GDM1 (cell line): ENCODE results near the gene HBQ1.
A peak's percentile ranks its signal among the peaks of the same experiment; 100 is the strongest.
"Not testable (repeated sequence)": the region's sequence is repeated elsewhere in the genome, so short reads cannot be mapped to it uniquely, and the experiment has no call there.

ENCODE experiments used
- DNase-seq: peaks from one replicate; lab custom pipeline; 2025; lab: John Stamatoyannopoulos, UW

The HBQ1 gene

DNA sequence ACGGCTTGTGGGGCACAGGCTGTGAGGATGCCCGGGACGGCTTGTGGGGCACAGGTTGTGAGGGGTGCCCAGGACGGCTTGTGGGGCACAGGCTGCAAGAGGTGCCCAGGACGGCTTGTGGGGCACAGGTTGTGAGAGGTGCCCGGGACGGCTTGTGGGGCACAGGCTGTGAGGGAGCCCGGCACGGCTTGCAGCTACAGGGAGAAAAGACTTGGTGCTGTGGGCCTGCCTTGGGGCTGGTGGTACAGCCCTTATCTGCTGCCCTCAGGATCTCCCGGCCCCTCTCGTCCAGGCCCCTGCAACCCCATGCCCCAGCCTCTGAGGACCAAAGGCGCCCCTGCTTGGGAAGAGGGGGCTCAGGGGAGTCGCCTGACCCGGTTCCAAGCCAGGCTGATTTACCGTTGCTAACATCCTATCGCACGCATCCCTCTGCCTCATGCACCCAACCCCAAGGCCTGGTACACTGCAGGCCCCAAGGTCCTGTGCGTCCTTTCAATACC lies 19.5 kb upstream of the HBQ1 start:
- DNase-seq, result no peak

DNA sequence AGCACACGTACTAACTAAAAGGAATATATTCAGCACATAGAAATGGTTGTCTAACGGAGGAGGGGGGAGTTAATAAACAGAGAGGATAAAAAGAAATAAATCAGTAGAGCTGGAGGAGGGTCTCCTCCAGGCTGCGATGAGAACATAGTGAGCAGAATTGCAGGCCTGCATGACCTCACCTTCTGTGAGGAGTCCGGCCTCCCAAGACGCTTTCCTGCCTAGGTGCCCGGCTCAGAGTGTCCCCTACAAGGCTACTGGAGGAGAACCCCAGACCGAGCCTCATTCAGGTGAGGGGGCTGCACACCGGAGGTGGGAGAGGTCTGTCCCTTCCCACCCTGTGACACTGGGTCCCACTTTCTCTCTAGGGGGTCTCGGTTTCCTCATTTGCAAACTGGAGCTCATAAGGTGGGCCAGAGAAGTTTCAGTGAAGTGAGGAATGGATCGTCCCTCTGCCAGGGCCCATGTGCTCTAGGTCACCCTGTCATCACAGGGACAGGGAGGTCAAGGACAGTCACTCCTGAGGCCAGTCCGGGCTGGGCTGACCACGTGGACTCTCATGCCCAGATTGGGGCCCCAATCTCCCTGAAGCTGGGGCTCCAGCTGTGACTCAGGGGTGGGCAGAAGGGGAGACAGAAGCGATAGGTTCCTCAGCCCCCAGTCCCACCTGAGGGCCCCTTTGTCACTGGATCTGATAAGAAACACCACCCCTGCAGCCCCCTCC lies 17.8 kb upstream of the HBQ1 start:
- no peak for DNase-seq

DNA sequence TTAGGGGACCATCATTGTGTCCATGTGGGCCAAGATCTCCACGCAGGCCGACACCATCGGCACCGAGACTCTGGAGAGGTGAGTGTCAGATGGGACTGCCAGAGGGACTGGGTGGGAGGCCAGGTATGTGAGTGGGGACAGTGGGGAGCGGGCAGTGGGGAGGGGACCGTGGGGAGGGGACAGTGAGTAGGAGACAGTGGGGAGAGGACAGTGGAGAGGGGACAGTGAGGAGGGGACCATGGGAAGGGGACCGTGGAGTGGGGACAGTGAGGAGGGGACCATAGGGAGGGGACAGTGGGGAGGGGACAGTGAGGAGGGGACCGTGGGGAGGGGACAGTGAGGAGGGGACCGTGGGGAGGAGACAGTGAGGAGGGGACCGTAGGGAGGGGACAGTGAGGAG lies 17.1 kb upstream of the HBQ1 start:
- not testable (repeated sequence) for DNase-seq

DNA sequence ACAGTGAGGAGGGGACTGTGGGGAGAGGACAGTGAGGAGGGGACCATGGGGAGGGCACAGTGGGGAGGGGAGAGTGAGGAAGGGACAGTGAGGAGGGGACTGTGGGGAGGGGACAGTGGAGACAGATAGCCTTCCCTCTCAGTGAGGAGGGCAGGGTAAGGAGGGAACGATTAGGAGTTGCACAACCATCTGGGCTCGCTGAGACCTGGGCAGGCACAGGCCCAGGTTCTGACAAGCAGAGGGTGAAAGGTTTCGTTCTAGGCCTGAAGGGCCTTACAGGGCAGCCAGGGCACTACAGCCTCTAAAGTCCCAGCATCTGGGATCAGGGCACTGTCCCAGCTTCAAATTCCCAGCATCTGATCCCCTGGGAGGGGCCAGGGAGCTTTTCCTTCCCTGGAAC lies 16.6 kb upstream of the HBQ1 start:
- not testable (repeated sequence) for DNase-seq

DNA sequence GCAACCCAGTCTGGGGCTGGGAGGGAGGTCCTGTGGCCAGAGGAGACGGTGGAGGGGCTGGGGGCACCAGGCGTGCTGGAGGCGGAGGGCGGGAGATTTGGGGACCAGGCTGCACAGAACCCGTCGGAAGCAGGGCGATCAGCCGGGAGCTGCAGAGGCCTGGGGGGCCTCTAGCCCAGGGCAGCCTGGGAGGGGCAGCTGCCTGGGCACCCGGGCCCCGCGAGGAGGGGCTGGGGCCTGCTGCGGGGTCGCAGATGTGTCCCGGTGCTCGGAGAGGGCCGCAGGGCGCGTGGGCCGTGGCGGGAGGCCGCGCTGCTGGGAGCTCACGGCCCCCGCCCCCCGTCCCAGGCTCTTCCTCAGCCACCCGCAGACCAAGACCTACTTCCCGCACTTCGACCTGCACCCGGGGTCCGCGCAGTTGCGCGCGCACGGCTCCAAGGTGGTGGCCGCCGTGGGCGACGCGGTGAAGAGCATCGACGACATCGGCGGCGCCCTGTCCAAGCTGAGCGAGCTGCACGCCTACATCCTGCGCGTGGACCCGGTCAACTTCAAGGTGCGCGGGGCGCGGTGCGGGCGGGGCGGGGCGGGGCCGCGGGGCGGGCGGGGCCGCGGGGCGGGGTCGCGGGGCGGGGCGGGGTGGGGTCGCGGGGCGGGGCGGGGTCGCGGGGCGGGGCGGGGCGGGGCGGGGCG lies 16.0 kb upstream of the HBQ1 start:
- DNase-seq, result not testable (repeated sequence)

DNA sequence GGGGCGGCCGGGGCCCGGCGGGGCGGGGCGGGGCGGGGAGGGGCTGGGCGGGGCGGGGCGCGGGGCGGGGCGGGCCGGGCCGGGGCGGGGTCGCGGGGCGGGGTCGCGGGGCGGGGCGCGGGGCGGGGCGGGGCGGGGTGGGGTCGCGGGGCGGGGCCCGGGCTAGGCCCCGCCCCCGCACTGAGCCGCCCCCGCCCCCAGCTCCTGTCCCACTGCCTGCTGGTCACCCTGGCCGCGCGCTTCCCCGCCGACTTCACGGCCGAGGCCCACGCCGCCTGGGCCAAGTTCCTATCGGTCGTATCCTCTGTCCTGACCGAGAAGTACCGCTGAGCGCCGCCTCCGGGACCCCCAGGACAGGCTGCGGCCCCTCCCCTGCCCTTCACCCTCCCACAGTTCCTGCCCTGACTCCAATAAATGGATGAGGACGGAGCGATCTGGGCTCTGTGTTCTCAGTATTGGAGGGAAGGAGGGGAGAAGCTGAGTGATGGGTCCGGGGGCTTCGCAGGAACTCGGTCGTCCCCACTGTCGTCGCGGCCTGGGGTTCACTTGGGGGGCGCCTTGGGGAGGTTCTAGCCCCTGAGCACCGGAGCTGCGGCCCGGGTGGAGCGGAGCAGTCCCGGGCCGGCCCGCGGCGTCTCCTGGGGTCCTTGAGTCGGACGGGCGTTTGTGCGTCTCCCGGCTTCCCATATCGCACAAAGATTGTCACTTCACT lies 15.3 kb upstream of the HBQ1 start:
- no peak for DNase-seq

DNA sequence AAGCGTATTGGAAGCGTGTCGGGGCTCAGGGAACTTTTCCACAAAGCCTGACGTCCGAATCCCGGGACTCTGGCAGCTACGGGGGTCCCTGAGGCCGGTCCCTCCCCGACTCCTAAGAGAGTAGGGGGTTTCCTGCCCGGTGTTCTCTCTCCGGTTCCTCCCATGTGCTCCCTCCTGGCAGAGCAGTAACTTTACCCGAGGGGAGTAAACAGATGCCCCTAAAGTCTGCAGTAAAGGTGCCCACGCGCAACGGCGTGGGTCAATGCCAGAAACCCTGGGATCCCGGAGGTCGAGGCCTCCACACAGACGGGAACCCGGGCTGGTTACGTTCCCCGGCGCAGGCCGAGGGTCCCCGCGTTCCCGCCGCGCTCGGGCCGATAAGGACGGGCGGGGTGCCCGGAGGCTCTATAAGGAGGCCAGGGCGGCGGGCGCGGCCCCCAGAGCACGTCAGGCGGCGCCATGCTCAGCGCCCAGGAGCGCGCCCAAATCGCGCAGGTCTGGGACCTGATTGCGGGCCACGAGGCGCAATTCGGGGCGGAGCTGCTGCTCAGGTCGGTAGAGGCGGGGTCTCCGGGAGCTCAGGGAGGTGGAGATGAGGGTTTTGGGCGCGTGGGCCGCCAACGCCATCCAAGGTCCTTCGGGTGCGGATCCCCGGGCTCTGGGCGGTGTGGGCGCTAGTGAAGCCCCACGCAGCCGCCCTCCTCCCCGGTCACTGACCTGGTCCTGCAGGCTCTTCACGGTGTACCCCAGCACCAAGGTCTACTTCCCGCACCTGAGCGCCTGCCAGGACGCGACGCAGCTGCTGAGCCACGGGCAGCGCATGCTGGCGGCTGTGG lies 14.5 kb upstream of the HBQ1 start, which contains the start of gene HBM:
TSS of gene HBM (plus strand) at position 440 of the 836 bp plus-strand sequence. CDS start at position 460, 20 bp downstream.
- DNase-seq, result no peak

DNA sequence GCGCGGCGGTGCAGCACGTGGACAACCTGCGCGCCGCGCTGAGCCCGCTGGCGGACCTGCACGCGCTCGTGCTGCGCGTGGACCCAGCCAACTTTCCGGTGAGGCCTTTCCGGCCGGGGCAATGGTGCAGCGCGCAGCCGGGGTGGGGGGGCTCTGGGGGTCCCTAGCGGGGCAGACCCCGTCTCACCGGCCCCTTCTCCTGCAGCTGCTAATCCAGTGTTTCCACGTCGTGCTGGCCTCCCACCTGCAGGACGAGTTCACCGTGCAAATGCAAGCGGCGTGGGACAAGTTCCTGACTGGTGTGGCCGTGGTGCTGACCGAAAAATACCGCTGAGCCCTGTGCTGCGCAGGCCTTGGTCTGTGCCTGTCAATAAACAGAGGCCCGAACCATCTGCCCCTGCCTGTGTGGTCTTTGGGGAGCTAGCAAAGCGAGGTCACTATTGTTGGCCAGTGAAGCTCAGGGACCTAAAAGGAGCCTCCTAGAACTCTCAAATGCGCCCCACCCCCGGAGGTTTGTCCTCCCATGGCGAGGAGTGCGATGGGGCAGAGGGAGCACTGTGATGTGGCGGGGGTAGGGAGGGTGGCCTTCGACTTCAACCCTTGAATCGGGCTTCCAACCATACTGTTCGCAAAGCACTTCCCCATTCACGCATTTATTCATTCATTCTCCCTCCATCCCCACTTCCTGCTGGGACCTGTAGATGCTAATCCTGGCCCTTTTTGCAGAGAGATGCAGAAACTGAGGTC lies 13.7 kb upstream of the HBQ1 start:
- no peak for DNase-seq

DNA sequence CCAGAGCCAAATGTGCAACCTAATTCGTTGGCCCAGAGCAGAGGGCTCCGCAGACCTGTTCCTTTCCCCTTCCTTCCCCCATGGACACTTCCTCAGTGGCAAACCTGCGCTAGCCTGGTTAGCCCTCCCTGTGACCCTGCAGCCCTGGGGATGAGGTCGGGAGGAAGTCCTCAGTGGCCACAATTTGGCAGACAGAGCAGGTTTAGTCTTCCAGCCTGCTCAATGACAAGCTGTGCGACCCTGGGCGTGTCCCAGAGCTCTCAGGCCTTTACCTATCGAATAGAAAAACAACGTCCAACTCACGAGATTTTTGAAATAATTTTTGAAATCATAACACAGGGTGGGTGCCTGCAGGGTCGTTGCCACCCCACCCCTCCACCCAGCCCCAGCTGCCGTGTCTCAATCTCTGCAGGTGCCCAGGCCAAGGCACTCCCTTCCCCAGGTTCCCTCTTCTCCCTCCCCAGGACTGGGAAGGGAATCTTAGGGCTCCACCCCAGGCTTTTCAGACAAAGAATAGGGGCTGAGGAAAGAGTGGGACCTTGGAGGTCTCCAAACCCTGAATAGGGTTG lies 13.1 kb upstream of the HBQ1 start:
- no peak for DNase-seq

DNA sequence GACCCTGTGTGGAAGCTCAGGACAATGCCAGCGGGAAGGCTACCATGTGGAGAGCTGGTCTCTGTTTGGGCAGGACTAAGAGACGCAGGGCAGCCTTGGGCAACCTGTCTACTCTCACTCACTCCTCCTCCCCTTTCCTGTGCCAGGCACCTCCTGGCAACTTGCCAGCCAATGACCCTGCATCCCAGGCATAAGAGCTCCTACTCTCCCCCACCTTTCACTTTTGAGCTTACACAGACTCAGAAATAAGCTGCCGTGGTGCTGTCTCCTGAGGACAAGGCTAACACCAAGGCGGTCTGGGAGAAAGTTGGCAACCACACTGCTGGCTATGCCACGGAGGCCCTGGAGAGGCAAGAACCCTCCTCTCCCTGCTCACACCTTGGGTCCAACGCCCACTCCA lies 11.8 kb upstream of the HBQ1 start:
- no peak for DNase-seq

DNA sequence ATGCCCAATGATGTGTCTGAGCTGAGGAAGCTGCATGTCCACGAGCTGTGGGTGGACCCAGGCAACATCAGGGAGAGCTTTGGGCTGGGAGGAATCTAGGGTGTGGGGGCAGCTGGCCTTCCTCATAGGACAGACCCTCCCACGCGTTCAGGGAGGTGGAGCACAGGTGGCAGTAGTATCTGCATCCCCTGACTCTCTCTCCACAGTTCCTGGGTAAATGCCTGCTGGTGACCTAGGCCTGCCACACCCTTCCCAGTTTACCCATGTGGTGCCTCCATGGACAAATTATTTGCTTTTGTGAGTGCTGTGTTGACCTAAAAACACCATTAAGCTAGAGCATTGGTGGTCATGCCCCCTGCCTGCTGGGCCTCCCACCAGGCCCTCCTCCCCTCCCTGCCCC lies 11.2 kb upstream of the HBQ1 start:
- DNase-seq, result no peak

DNA sequence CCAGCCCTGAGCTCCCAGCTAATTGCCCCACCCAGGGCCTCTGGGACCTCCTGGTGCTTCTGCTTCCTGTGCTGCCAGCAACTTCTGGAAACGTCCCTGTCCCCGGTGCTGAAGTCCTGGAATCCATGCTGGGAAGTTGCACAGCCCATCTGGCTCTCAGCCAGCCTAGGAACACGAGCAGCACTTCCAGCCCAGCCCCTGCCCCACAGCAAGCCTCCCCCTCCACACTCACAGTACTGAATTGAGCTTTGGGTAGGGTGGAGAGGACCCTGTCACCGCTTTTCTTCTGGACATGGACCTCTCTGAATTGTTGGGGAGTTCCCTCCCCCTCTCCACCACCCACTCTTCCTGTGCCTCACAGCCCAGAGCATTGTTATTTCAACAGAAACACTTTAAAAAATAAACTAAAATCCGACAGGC lies 10.2 kb upstream of the HBQ1 start:
- DNase-seq, result not testable (repeated sequence)

DNA sequence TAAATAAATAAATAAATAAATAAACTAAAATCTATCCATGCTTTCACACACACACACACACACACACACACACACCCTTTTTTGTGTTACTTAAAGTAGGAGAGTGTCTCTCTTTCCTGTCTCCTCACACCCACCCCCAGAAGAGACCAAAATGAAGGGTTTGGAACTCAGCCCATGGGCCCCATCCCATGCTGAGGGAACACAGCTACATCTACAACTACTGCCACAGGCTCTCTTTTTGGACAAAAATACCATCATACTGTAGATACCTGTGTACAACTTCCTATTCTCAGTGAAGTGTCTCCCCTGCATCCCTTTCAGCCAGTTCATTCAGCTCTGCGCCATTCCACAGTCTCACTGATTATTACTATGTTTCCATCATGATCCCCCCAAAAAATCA lies 9.5 kb upstream of the HBQ1 start:
- DNase-seq, result no peak

DNA sequence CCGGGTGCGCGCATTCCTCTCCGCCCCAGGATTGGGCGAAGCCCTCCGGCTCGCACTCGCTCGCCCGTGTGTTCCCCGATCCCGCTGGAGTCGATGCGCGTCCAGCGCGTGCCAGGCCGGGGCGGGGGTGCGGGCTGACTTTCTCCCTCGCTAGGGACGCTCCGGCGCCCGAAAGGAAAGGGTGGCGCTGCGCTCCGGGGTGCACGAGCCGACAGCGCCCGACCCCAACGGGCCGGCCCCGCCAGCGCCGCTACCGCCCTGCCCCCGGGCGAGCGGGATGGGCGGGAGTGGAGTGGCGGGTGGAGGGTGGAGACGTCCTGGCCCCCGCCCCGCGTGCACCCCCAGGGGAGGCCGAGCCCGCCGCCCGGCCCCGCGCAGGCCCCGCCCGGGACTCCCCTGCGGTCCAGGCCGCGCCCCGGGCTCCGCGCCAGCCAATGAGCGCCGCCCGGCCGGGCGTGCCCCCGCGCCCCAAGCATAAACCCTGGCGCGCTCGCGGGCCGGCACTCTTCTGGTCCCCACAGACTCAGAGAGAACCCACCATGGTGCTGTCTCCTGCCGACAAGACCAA lies 7.8 kb upstream of the HBQ1 start, which contains the start of gene HBA2:
TSS of gene HBA2 (plus strand) at position 503 of the 568 bp plus-strand sequence. CDS start at position 540, 37 bp downstream.
- not testable (repeated sequence) for DNase-seq

DNA sequence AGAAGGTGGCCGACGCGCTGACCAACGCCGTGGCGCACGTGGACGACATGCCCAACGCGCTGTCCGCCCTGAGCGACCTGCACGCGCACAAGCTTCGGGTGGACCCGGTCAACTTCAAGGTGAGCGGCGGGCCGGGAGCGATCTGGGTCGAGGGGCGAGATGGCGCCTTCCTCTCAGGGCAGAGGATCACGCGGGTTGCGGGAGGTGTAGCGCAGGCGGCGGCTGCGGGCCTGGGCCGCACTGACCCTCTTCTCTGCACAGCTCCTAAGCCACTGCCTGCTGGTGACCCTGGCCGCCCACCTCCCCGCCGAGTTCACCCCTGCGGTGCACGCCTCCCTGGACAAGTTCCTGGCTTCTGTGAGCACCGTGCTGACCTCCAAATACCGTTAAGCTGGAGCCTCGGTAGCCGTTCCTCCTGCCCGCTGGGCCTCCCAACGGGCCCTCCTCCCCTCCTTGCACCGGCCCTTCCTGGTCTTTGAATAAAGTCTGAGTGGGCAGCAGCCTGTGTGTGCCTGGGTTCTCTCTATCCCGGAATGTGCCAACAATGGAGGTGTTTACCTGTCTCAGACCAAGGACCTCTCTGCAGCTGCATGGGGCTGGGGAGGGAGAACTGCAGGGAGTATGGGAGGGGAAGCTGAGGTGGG lies 6.9 kb upstream of the HBQ1 start:
- not testable (repeated sequence) for DNase-seq

DNA sequence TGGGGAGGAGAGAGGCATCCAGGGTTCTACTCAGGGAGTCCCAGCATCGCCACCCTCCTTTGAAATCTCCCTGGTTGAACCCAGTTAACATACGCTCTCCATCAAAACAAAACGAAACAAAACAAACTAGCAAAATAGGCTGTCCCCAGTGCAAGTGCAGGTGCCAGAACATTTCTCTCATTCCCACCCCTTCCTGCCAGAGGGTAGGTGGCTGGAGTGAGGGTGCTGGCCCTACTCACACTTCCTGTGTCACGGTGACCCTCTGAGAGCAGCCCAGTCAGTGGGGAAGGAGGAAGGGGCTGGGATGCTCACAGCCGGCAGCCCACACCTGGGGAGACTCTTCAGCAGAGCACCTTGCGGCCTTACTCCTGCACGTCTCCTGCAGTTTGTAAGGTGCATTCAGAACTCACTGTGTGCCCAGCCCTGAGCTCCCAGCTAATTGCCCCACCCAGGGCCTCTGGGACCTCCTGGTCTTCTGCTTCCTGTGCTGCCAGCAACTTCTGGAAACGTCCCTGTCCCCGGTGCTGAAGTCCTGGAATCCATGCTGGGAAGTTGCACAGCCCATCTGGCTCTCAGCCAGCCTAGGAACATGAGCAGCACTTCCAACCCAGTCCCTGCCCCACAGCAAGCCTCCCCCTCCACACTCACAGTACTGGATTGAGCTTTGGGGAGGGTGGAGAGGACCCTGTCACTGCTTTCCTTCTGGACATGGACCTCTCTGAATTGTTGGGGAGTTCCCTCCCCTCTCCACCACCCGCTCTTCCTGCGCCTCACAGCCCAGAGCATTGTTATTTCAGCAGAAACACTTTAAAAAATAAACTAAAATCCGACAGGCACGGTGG lies 6.1 kb upstream of the HBQ1 start:
- not testable (repeated sequence) for DNase-seq

DNA sequence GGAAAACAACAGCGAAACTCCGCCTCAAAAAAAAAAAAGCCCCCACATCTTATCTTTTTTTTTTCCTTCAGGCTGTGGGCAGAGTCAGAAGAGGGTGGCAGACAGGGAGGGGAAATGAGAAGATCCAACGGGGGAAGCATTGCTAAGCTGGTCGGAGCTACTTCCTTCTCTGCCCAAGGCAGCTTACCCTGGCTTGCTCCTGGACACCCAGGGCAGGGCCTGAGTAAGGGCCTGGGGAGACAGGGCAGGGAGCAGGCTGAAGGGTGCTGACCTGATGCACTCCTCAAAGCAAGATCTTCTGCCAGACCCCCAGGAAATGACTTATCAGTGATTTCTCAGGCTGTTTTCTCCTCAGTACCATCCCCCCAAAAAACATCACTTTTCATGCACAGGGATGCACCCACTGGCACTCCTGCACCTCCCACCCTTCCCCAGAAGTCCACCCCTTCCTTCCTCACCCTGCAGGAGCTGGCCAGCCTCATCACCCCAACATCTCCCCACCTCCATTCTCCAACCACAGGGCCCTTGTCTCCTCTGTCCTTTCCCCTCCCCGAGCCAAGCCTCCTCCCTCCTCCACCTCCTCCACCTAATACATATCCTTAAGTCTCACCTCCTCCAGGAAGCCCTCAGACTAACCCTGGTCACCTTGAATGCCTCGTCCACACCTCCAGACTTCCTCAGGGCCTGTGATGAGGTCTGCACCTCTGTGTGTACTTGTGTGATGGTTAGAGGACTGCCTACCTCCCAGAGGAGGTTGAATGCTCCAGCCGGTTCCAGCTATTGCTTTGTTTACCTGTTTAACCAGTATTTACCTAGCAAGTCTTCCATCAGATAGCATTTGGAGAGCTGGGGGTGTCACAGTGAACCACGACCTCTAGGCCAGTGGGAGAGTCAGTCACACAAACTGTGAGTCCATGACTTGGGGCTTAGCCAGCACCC lies 5.0 kb upstream of the HBQ1 start:
- DNase-seq, result peak; percentile 15

DNA sequence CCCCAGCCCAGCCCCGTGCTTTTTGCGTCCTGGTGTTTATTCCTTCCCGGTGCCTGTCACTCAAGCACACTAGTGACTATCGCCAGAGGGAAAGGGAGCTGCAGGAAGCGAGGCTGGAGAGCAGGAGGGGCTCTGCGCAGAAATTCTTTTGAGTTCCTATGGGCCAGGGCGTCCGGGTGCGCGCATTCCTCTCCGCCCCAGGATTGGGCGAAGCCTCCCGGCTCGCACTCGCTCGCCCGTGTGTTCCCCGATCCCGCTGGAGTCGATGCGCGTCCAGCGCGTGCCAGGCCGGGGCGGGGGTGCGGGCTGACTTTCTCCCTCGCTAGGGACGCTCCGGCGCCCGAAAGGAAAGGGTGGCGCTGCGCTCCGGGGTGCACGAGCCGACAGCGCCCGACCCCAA lies 4.3 kb upstream of the HBQ1 start:
- DNase-seq, result not testable (repeated sequence)
